EH (cell line): Measurements from ENCODE around the gene ESAM.

Source experiments
- DNase-seq: peaks from one replicate; pipeline ENCODE4 v3.0.0-alpha.2; 2015; ENCODE audit warnings: low read depth

ESAM gene, protein sequence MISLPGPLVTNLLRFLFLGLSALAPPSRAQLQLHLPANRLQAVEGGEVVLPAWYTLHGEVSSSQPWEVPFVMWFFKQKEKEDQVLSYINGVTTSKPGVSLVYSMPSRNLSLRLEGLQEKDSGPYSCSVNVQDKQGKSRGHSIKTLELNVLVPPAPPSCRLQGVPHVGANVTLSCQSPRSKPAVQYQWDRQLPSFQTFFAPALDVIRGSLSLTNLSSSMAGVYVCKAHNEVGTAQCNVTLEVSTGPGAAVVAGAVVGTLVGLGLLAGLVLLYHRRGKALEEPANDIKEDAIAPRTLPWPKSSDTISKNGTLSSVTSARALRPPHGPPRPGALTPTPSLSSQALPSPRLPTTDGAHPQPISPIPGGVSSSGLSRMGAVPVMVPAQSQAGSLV

GRCh38 chr11:124762105-124762623, at the start of gene ESAM:
Gene ESAM (minus strand): TSS chr11:124762290. CDS start chr11:124762154, 136 bp downstream.
- DNase-seq, result no peak

DNA sequence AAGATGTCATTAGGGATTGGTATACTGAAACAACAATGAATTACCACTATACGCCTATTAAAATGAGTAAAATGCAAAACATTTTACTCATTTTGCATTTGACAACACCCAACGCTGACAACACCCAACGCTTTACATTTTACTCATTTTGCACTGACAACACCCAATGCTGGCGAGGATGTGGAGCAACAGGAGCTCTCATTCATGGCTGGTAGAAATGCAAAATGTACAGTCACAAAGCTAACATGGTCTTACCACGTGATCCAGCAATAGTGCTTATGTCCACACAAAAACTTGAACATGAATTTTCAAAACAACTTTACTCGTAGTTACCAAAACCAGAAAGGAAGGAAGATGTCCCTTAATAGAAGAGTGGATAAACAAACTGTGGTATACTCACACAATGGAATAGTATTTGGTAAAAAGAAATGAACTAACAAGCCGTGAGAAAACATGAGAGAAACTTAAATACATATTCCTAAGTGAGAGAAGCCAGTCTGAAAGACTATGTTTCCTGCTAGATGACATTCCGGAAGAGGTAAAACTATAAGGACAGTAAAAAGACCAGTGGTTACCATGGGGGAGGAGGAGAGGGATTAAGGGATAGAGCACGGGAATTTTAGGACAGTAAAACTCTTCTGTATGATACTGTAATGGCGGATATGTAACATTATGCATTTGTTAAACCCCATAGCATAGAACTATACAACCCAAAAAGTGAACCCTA, 49.5 kb upstream of the ESAM start:
- no peak for DNase-seq

DNA sequence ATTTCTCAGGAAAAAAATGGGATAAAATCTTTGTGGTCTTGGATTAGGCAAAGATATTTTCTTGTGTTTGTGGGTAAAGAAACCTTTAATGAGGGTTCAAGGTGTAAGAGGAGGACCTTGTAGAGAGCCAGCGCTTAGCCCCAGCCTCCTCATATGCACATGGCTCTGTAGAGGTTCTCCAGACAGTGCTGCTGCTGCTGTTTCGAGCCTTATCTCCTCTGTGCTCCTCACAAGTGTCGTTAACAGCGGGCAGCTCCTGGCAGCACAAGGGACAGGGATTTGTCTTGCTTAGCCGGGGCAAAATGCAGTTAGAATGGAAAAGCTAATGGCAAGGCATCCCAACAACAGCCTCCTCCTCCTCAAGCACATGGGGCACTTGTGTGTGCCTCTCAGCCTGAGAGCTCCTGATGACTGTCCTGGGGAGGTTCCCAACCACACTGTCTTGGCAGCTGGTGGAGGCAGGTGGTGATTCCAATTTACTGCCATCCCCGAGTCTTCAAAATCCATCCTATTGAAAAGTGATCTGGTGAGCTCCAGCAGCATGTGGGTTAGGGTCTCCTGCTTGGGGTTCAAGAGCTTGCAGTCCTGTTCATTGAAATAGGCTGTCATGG, 45.7 kb upstream of the ESAM start:
- no peak for DNase-seq

- DNase-seq, result no peak
Observed at GRCh38 chr11:124807201-124807600, 45.1 kb upstream of the ESAM start.

DNA sequence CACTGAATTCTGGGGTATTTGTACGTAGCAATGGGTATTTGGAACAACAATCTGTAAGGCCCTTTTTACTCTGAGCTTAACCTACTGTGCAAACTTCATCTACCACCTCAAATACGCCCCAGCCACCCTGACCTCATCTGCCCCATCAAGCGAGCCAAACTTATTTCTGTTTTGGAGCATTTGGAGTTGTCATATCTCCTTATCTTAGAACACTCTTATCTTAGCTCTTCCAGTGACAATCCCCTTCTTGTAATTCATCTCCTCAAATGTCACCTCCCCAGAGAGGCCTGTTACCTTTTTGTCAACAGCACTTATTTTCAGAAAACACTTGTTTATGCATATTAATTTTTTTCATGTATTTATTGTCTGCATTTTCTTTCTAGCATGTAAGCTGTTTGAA, 42.8 kb upstream of the ESAM start:
- no peak for DNase-seq

- peak; percentile 50 for DNase-seq
Observed at GRCh38 chr11:124801636-124802312, 39.7 kb upstream of the ESAM start.

DNA sequence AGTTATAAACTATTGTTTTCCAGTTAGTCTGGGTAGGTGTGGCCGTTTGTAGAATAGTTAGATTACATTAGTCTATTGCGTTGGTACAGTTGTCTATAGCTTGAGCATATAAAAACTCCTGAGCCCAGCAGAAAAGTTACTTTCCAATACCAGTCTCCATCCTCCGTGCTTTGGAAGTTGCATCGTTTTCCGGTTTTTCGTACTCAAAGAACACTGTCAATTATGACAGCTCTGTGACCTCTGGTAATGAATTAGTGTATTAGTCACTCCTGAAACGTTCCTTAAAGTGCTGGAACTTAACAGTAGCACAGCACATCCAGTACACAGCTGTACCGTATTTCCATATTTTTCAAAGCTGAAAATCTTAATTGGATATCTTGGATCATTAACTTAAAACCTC, 38.9 kb upstream of the ESAM start:
- DNase-seq, result peak; percentile 68

DNA sequence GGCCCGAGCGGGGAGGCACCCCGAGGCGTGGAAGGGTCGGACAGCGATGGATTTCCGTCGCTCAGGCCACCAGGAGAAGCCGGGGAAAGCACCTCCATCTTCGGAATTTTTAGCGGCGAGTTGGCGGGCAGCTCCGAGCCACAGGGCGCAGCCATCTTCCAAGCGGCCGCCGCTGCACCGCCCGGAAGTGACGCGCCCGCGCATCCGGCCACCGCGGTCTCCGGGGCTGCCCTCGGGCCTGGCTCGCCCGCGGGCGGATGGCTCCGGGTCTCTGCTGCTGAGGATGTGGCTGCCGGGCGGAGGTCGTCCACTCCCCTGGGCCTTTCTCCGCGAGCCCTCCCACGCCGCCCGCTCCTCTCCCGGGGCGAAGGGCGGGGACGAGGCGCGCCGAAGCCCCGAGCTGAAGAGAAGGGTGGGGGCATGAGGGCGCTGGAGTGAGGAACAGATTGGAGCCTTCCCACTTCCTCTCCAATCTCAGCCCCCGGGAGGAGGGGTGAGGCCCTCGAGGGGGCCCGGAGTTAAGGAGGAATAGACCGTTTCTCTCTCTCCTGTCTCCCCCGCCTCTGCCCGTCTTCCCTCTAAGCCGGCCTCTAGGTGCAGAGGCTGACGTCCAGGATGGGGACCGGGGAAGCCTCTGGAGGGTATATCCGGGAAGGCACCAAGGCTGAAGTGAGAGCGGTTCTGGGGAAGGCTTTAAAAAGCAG, 38.3 kb upstream of the ESAM start, which contains the start of gene MSANTD2:
TSS of gene MSANTD2 (minus strand) at position 181 of the 704 bp plus-strand sequence. CDS start at position 155, 26 bp downstream.
- DNase-seq, result peak; percentile 76

DNA sequence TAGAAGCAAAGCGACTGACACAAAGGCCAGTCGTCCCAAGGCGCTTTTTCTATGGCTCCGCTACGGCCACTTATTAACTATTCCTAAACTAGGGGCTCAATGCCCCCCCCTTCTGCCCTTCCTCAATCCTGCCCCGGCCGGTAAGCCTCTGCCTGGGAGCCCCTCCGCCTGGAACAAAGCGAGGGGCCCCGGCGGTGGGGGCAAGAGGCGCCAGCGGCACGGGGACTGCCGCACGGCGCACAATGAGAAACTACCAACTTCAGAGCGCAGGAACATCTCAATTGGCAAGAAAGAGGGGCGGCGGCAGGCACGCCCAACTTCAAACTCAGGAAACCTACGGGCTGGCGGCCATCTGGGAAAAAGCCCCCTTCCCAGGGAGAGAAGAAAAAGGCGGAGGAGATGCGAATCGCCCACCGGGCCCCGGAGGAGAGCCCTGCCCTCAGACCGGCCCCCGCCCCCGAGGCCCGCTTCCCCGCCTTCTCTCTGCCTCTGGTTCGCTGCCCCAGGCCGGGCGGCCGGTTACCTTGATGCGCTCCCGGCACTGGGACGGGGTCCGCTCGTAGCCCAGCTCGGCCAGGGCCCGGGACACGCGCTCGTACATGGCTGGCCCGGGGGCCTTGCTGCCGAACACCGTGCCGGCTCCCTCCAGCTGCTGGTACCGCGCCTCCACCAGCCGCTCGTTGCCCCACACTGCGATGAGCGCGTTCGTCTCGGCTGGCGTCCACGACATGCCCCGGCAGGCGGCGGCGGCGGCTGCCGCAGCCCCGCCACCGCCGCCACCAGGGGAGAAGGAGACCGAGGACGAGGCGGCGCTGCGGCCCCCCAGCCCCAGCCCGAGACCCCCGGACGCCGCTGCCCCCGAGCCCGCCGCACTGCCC, 37.5 kb upstream of the ESAM start:
- DNase-seq, result peak; percentile 39

DNA sequence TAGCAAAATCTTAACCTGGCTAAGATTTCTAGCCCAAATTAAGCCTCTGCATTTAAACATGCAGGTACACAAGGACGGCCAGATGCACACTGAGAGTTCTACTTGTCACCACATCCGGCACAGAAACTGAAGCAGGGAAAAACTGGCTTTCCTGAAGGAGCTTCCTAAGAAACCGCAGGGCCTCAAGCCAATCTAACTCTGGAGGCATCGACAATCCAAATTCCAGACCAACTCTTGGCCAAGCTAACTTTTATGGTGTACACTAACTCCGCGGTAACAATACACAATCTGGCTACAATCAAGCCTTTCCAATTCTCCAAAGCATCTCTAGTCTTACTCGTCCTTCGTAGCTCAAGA, 36.9 kb upstream of the ESAM start:
- peak; percentile 85 for DNase-seq

- no peak for DNase-seq
Observed at GRCh38 chr11:124796312-124796711, 34.2 kb upstream of the ESAM start.

- DNase-seq, result peak; percentile 62
Observed at GRCh38 chr11:124793466-124794278, 31.6 kb upstream of the ESAM start.

- DNase-seq, result peak; percentile 23
Observed at GRCh38 chr11:124791626-124792341, 29.7 kb upstream of the ESAM start.

DNA sequence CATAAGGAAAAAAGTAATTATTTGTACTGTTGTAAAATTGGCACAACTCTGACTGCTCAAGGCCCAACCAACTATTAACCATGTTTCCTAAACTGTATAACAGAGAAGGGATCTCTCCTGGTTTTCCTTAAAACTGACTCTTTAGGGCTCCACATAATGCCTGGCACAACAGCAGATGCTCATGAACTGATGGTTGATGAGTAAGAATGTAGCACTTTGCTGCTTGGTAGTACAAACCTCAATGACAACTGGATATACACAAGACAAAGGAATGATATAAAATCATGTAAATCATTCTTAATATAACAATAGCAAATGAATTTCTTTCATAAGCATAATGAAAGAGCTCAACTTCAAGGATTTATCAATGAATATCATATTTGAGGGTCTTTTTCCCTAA, 26.4 kb upstream of the ESAM start:
- DNase-seq, result peak; percentile 23

GRCh38 chr11:124784051-124784450, 22.0 kb upstream of the ESAM start:
- no peak for DNase-seq

DNA sequence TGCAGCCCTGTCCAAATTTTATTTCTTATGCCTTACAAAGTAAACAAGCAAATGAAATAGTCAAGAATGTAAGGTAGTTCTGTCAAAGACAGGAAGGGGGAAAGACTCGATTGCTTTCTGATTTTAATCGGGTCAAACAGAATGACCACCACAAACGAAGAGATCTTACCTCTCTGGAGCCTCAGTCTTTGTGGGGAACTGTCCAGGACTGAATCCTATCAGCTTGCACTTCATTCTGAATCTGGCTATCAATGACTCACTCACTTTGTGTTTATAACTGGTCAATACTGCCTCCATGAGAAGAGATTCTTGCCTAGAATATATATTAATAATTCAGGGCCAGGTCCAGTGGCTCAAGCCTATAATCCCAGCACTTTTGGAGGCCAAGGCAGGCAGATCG, 20.9 kb upstream of the ESAM start:
- no peak for DNase-seq

- DNase-seq, result no peak
Observed at GRCh38 chr11:124779568-124779967, 17.5 kb upstream of the ESAM start.

DNA sequence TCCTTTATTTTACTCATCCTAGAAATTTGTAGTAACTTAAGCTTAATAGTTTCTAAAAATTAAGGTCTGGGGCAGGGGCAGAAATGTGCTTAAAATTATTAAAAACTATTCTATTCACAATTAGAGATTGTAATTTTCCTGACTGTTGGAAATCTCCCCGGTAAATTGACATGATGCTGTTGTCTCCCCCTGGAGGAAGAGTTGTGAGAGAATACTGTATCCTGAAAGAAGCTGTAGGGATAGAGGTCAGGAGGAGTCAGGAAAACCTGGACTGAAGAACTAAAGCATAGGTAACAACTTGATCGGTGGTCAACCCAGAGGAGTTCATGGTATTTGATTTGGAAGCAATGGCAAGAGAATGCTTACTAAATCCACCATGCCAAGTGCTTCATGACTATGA, 16.2 kb upstream of the ESAM start:
- no peak for DNase-seq
